Subcutaneous abdominal adipose tissue (tissue), 5 donors: ENCODE data around the gene TLL2.

Source experiments
- H3K27ac ChIP-seq: one replicate; pipeline ENCODE4 v1.7.0; 2013; ENCODE audit warnings: low read depth, mild to moderate bottlenecking, inconsistent platforms, low read length, moderate library complexity
- H3K27me3 ChIP-seq, 5 donors: one replicate each; pipeline ENCODE4 v1.7.0; 2013; ENCODE audit warnings: low read length in 5 of 5, inconsistent platforms in 1 of 5; ENCODE audit not compliant: control insufficient read depth in 5 of 5, insufficient read depth in 4 of 5
- H3K36me3 ChIP-seq, 5 donors: one replicate each; pipeline ENCODE4 v1.7.0; 2013; ENCODE audit warnings: low read length in 5 of 5; ENCODE audit not compliant: control insufficient read depth in 5 of 5, insufficient read depth in 5 of 5
- H3K4me1 ChIP-seq, 5 donors: one replicate each; pipeline ENCODE4 v1.7.0; 2013; ENCODE audit warnings: low read length in 5 of 5, mild to moderate bottlenecking in 3 of 5, moderate library complexity in 1 of 5; ENCODE audit not compliant: control insufficient read depth in 5 of 5, insufficient read depth in 5 of 5
- H3K4me3 ChIP-seq, 5 donors: one replicate each; pipeline ENCODE4 v1.7.0; 2013; ENCODE audit warnings: low read length in 5 of 5, low read depth in 1 of 5
- H3K9ac ChIP-seq, 5 donors: one replicate each; pipeline ENCODE4 v1.7.0; 2013; ENCODE audit warnings: low read length in 5 of 5, mild to moderate bottlenecking in 4 of 5, moderate library complexity in 3 of 5
- H3K9me3 ChIP-seq, 5 donors: one replicate each; pipeline ENCODE4 v1.7.0; 2013; ENCODE audit warnings: low read length in 5 of 5; ENCODE audit not compliant: control insufficient read depth in 5 of 5
- donor health status: healthy.
- donor health status: healthy.
- donor health status: healthy.
- donor health status: healthy.
- donor health status: healthy.

TLL2 gene

GRCh38 chr10:96452494-96453153 is 61.1 kb downstream of the TLL2 start:
- Histone ChIP-seq H3K4me1 (peaks cover 4 to 9% (median 8%) of the 10 kb centered on the region in 5 donors), H3K9me3 (no peaks in the 10 kb centered on the region), H3K36me3 (no peaks in the 10 kb centered on the region), H3K4me3 (no peak overlapping the region), H3K27me3 (peaks cover 0 to 18% (median 14%) of the 10 kb centered on the region in 5 donors), H3K9ac (no peak overlapping the region), H3K27ac (no peak overlapping the region)

DNA sequence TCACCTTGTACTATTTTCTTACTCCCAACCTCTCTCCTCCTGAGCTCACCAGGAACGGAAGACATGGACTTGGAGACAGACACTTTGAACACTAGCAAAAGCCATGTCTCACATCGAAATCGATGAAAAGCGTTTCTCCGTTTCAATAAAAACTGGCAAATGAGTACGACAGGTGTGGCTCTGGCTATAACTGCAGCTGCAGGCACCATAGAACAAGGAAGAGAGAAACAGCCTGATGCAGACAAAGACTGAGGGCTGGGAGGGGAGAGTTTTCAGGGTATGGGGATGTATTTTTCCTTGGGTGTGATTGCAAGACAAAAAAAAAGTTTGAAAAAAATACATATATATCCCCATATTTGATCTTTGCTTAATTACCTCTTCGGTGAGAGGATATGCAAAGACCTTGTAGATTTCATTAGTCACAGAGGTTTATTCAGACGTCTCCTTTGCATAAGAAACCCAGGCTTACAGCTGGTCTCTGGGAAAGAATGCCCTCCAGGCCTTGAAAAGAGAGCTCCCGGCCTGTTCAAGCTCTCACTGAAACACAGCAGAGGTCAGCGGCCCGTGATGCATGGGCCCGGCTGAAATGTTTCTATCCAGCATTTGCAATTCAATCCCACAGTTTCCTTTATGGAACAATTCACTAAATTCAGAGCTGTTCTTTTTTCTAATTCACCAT is 63.1 kb downstream of the TLL2 start:
- H3K36me3 ChIP-seq: no peaks in the 10 kb centered on the region
- peaks cover 0 to 21% (median 20%) of the 10 kb centered on the region in 5 donors for H3K27me3 ChIP-seq
- no peak overlapping the region for H3K4me3 ChIP-seq
- no peaks in the 10 kb centered on the region for H3K9me3 ChIP-seq
- no peak overlapping the region for H3K9ac ChIP-seq
- H3K27ac ChIP-seq: no peak overlapping the region
- peaks cover 4 to 9% (median 8%) of the 10 kb centered on the region in 5 donors for H3K4me1 ChIP-seq

DNA sequence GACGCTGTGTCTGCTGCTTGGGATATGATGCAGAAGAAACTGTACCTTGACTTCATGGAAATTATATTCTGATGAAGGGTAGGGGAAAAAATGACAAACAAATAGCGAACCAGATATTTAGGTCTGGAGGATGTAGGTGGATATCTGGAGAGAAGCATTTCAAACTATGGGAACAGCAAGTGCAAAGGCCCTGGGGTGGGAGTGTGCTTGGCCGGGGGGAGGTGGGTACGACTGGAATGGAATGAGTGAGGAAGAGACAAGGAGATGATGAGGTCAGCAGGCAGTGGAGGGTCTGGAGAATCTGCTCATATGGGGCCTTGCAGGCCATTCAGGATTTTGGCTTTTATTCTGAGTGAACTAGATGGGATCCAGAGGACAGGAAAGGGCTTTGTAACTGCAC is 65.2 kb downstream of the TLL2 start:
- no peaks in the 10 kb centered on the region for H3K36me3 ChIP-seq
- H3K27me3 ChIP-seq: peaks cover 0 to 26% (median 22%) of the 10 kb centered on the region in 5 donors
- peaks cover 4 to 9% (median 8%) of the 10 kb centered on the region in 5 donors for H3K4me1 ChIP-seq
- no peak overlapping the region for H3K27ac ChIP-seq
- no peak overlapping the region for H3K9ac ChIP-seq
- H3K9me3 ChIP-seq: no peaks in the 10 kb centered on the region
- H3K4me3 ChIP-seq: no peak overlapping the region

GRCh38 chr10:96448021-96448457 is 65.7 kb downstream of the TLL2 start:
- H3K27ac ChIP-seq: no peak overlapping the region
- no peak overlapping the region for H3K4me3 ChIP-seq
- H3K9ac ChIP-seq: no peak overlapping the region
- peaks cover 0 to 28% (median 22%) of the 10 kb centered on the region in 5 donors for H3K27me3 ChIP-seq
- H3K4me1 ChIP-seq: peaks cover 4 to 9% (median 8%) of the 10 kb centered on the region in 5 donors
- H3K36me3 ChIP-seq: no peaks in the 10 kb centered on the region
- H3K9me3 ChIP-seq: no peaks in the 10 kb centered on the region

GRCh38 chr10:96446966-96447596 is 66.6 kb downstream of the TLL2 start:
- H3K27me3 ChIP-seq: peaks cover 4 to 30% (median 18%) of the 10 kb centered on the region in 5 donors
- peaks cover 4 to 13% (median 8%) of the 10 kb centered on the region in 5 donors for H3K4me1 ChIP-seq
- H3K36me3 ChIP-seq: no peaks in the 10 kb centered on the region
- no peaks in the 10 kb centered on the region for H3K9me3 ChIP-seq
- no peak overlapping the region for H3K27ac ChIP-seq
- H3K4me3 ChIP-seq: no peak overlapping the region
- no peak overlapping the region for H3K9ac ChIP-seq

- H3K9me3 ChIP-seq: no peaks in the 10 kb centered on the region
- no peak overlapping the region for H3K27ac ChIP-seq
- no peak overlapping the region for H3K4me3 ChIP-seq
- H3K4me1 ChIP-seq: peaks cover 2 to 25% (median 19%) of the 10 kb centered on the region in 5 donors
- H3K36me3 ChIP-seq: no peaks in the 10 kb centered on the region
- no peak overlapping the region for H3K9ac ChIP-seq
- H3K27me3 ChIP-seq: peaks cover 4 to 14% (median 10%) of the 10 kb centered on the region in 5 donors
Observed at GRCh38 chr10:96441987-96442643, 71.6 kb downstream of the TLL2 start.

GRCh38 chr10:96441322-96441885 is 72.3 kb downstream of the TLL2 start:
- Histone ChIP-seq H3K27me3 (peaks cover 4 to 11% (median 9%) of the 10 kb centered on the region in 5 donors), H3K36me3 (no peaks in the 10 kb centered on the region), H3K4me3 (no peak overlapping the region), H3K4me1 (peaks cover 2 to 25% (median 19%) of the 10 kb centered on the region in 5 donors), H3K27ac (no peak overlapping the region), H3K9me3 (no peaks in the 10 kb centered on the region), H3K9ac (no peak overlapping the region)

DNA sequence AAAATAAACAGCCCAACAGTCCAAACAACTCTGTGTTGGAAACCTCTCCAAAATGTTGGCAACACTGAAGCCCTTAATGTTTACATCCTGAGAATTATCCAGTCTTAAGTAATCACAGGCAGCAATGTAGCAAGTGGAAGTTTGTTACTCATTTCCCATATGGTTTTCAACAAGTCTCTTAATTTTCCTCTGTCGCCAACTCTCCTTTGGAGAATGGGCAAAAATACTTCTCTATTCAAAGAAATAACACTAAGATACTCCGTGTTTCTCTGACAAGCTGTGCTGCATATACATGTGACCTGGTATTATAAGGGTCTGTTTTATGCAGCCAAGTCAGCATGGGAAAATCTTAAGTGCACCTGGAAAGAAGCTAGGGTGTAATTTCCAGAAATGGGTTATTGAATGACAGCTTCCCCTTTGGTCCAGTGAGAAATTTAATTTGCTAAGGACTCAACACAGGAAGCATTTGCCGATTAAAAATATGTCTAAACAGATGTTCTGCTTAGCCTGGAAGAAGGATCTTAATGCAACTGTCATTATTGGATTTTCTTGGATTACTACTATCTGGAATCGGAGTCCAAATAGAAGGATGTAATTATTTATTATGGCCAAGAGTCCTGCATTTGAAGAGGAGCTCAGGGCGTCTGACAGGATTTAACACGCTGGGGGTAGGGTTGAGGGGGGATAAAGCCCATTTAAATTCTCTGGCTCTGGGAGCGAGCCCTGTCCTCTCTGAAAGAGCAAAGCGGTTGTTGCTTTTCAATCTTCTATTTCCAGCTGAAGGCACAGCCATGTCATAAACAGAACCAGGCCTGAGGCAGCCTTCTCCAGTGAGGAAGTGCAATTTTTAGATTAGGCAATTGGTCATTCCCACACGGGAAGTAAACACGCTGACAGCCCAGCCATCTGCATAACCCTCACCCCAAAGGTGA is 73.1 kb downstream of the TLL2 start:
- Histone ChIP-seq H3K27ac (no peak overlapping the region), H3K27me3 (peaks cover 1 to 9% (median 4%) of the 10 kb centered on the region in 5 donors), H3K9me3 (no peaks in the 10 kb centered on the region), H3K9ac (no peak overlapping the region), H3K36me3 (no peaks in the 10 kb centered on the region), H3K4me1 (peaks cover 2 to 25% (median 19%) of the 10 kb centered on the region in 5 donors), H3K4me3 (no peak overlapping the region)

DNA sequence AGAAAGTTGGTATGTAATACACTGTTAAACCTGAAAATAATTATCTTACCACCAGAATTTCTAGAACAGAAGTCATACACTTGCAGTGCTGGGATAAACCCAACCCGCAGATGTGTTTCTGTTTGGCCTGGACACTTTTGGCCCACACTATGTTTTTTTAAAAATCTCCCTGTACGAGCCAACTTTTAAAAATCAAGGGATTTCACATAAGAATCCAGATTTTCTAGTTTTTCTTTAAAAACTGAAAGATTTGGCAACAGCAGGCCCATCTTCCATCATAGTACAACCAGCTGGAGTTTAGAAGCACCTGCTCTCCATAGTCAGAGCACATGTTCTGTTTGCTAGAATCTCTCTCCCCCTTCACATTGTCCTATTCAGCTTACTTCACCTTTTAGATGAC is 74.0 kb downstream of the TLL2 start:
- H3K36me3 ChIP-seq: no peaks in the 10 kb centered on the region
- H3K4me3 ChIP-seq: no peak overlapping the region
- H3K27me3 ChIP-seq: peaks cover 0 to 4% (median 0%) of the 10 kb centered on the region in 5 donors
- no peaks in the 10 kb centered on the region for H3K9me3 ChIP-seq
- H3K27ac ChIP-seq: no peak overlapping the region
- H3K9ac ChIP-seq: no peak overlapping the region
- peaks cover 2 to 25% (median 19%) of the 10 kb centered on the region in 5 donors for H3K4me1 ChIP-seq
